HG02642 (cell line): ENCODE results near the gene PGR.
"Not testable (repeated sequence)": the region's sequence is repeated elsewhere in the genome, so short reads cannot be mapped to it uniquely, and the experiment has no call there.

Experiments used
- ATAC-seq: cut with Tn5 transposase; IDR thresholded peaks from one replicate; pipeline ENCODE4 v1.9.1; 2021; ENCODE audit warnings: mild to moderate bottlenecking; ENCODE audit not compliant: unreplicated experiment, poor library complexity

PGR gene

DNA sequence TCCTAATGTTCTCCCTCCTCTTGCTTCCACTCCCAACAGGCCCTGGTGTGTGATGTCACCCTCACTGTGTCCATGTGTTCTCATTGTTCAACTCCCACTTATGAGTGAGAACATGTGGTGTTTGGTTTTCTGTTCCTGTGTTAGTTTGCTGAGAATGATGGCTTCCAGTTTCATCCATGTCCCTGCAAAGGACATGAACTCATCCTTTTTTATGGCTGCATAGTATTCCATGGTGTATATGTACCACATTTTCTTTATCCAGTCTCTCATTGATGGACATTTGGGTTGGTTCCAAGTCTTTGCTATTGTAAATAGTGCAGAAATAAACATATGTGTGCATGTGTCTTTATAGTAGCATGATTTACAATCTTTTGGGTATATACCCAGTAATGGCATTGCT is 115.9 kb downstream of the PGR start:
- ATAC-seq, result not testable (repeated sequence)

DNA sequence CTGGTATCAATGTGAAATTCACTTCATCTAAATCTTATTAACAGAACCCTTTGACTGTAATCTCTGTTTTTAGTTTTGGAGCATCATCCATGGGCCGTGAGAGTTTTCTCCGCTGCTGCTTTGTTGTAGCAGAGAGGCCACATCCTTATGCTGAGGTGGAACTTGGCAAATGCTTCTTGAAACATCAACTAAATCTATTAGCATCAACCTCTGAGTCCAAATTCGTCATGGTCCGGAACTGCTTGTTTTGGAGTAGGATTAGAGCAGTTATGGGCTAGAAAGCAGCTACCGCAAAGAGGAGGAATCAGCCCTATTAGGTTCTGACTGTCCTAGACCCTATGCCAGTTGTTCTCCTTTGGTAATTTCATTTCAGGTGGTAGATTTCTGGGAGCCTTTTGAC is 117.7 kb downstream of the PGR start:
- no peak for ATAC-seq

DNA sequence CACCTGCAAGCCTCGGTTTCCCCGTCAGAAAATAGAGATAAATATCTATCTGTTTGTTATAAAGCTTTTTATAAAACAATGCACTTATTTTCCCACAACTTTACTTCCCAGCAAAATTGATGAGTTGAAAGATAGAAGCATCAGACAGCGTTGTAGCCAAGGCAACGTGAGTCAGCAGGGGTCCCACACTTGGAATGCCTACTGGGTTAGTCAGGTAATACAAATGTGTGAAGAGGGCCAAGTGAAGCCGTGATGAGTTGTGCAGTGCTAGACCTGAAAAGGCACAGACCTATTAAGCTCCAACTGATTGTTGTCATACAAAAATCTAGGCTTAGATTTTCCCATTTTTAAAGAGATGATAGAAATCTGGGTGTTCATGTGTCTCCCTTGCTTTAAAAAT is 118.7 kb downstream of the PGR start:
- no peak for ATAC-seq

DNA sequence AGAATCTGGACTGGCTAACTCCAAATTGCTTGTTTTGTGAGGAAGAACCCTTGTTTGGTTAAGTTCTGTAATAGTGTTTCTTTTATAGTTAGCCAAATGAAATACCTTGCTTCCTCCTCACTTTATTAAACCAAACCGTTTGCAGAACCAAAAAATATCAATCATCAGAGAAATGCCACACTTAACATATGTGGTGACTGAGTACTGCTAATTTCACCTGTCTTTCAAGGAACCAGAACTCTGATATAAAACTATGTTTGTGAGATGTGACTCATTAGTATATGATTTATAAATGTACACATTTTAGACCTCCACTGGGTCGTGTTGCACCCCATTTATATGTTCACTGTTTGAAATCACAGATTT is 119.9 kb downstream of the PGR start:
- ATAC-seq, result no peak

DNA sequence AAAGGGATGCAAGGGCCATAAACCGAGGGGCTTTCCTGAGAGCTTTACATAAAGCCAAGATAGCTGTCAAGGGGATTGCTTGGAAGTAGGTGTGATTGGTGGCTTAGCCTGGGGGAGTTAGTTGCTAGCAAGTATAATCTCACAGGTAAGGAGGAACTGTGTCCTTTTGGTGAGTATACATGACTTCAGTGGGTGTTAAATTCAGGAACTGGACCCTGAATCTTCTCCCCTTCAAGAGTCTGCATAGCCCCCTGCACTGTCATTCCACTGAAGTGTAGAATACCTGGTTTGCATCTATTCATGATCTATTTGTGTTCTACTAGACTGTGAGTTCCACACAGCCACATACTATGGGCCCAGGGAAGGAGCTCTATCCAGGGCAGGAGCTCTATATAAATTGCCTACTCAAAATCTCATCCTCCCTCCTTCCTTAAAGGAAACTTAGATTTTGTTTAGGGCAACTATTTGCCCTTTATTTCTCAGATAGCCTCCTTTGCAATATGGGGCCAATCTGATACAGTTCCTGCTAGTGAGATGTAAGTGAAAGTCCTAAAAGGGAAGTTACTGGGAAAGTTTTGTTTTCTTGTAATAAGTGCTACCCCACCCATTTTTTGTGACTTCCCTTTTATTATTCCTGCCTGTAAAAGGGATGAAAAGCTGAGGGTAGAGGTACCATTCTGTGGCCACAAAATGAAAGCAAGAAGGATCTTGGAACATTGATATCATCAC is 120.5 kb downstream of the PGR start:
- no peak for ATAC-seq

DNA sequence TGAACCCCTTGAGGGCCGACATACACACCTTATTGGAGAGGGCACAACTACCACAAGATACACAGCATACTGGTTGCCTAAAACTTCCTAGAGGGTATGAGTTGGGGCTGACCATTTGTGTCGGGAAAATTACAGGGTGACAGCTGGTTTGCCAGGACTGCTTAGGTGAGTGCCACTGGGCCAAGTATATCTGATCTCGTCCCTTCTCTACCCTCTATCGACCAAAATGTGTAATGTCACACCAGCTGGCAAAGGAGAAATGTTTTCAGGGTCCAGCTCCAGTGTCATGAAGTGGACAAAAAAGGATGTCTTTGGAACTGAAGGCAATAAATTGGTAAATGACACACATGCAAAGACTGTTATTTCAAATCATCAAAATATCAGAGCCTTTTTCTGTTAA is 126.1 kb downstream of the PGR start:
- ATAC-seq, result no peak

DNA sequence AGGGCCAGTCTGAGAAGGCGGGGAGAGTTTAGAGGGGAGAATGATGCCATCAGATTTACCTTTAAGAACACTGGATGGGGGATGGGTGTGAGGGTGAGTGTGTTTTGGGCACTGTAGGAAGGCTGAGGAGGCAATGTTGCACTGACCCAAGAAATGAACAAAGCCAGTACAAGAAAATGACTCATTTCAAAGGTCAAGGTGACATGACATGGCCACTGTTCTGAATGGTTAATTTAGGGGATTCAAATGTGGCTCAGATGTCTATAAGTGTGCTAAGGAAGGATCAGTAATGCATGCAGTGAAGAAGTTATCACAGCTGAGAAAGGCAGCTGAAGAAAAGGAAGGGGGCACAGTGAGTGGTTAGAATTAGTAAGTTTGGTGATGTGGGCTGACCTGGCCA is 129.9 kb downstream of the PGR start:
- no peak for ATAC-seq

DNA sequence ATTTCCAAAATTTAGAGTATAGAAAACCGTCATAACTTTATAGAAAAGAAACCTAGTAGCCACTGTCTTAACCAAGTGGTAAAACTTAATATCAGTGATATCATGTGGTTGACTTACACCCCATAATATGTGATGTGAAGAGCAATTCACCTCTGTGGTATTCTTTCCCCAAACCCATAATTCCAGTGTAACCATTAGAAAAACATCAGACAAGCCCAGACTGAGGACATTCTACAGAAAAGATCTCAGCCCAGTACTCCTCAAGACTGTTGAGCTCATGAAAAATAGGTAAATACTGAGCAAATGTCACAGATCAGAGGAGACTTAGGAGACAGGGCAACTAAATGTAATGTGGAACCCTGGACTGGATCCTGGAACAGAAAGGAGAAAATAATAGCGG is 134.6 kb downstream of the PGR start:
- no peak for ATAC-seq

DNA sequence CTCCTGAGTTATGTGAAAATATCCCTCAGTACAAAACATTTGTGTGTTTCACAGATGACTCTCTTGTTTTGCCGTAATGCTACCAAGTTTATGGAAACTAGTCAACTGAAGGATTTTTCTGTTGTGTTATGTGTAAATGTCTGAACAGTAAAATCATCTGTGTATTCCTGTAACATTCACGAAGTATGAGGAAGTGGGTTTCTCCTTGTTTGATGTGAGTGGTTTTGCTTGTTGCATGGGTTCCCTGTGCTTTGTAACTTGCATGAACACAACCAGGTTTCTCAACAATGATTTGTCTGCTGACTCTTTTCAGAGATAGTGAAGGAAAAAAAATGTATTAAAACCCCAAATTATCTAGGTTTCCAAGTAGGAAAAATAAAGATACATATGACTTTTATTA is 138.1 kb downstream of the PGR start:
- no peak for ATAC-seq

DNA sequence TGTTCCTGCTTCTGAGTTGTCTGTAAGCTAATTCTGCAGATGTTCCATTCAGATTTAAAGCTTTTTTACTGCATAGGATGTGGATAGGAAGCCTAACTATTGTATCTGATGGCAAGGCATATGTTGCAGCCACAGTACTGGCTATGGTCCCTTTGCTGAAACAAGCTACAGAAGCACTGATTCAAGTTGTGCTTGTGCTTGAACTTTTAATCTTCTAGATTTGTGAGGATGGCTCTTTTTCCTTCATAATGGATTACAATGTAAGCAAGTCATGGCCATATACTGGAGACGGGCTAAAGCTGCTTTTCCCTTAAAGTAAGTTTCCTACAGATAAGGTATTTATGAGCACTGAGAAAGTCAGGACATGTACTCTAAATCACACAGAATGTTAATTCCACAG is 138.7 kb downstream of the PGR start:
- ATAC-seq, result no peak

DNA sequence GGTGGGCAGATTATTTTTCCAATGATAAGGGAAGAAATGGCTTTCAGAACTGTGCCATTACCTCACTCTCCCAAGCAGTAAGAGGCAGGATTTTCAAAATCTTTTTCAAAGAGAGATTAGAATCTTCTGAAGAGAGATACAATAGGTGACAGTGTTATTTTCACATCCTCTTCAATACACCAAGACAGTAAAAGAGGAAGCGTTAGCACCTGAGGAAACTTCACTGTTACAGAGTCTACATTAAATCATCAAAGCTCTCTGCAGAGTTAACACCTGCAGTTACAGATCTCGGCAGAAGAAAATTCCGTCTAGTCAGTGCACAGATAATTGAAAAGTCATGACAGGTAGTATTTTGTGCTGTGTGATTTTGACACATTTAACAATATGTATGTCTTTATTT is 144.9 kb downstream of the PGR start:
- ATAC-seq, result peak; percentile 75

DNA sequence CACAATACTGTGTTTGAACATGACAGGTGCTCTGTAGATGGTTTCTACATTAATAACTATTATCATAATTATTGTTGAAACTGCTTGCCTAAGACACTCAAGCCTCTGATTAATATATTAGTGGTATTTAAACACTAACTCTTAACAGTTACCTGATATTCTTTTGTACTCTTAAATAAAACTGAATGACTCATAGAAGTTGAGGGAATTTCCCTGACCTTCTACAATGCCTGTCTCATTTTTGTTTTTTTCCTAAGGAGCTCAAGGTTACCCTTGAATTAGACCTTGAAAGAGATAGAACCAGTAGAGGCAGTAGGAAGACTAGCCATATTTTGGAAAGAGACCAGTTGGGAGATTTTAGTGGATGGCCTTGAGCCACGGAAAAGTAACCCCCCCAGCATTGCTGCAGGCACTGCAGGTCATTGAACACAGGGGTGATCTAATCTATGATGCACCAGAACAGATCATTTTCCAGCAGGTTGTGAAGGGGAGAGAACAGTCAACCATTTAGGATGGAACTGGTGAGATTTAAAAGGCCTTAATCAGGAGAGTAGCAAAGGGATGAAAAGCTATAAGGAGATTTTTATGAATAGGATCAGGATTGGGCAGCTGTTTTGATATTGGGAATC is 148.3 kb downstream of the PGR start:
- no peak for ATAC-seq

DNA sequence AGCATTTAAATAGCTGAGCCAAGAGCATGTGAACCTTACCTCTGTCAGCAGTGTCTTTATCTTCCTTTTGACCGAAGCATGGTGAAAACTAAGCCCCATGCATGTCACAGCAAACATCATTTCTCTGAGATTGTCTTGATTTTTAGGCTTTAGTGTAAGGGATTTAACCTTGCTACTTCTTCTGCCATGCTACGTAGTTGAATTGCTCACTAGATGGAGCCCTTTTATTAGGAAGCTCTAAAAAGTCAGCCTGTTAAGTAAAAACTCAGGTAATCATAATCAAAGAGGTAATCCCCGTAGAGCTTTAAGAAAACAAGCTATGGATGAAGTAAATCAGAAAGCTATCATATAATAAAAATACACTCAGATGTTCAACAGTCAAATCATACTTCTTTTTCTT is 149.5 kb downstream of the PGR start:
- no peak for ATAC-seq
